HT1080 (cell line): ENCODE measurements around the gene GPR176. TPM values are rescaled to one million over a fixed set of nuclear protein-coding genes. Genes with fewer than 3 reads are reported as not detected.

Experiments
- DNase-seq: peaks from one replicate; pipeline ENCODE4 v3.0.0-alpha.2; 2015; ENCODE audit warnings: low read depth
- total RNA-seq: library from RNA; depleted of rRNA; stranded (reverse); fragments of >200 nt; shearing (Covaris generic); gene quantifications from 2 replicates; pipeline ENCODE4 v1.2.3, GENCODE V29; 2014

GPR176 gene
- total RNA-seq, 1 experiment from 2014 or later, result 58.1 TPM

DNA sequence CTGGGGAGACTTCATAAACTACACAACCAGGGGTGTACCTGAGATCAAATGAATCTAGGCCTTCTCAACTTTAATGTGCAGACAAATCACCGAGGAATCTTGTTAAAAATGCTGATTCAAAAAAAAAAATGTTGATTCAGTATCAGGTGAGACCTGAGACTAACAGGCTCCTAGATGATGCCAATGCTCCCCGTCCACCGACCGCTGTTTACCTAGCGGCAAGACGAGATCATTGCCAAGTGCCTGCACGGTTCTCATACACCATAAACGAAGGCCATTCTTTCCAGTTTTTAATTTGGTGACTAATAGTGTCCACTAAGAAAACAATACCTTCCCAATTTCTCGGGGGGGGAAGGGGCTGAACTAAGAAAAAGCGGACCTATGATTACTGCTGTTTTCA is 134.9 kb downstream of the GPR176 start:
- no peak for DNase-seq

DNA sequence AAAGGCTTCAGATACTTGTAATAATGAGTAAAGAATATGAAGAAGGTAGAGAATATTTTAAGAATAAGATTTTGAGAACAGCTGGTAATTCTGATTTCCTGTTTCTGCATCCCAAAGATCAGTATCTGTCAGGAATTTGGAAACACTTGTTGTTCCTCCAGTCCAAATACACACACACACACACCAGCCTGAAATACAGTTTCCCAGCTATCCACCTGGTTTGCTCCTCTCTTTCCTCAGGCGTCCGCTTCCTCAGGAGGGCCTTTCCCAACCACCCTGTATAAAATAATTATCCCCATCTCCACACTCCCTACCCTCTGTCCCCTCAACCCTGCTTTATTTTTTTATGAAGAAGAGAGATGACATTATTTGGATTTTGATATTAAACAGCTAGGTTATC is 135.4 kb downstream of the GPR176 start:
- no peak for DNase-seq

DNA sequence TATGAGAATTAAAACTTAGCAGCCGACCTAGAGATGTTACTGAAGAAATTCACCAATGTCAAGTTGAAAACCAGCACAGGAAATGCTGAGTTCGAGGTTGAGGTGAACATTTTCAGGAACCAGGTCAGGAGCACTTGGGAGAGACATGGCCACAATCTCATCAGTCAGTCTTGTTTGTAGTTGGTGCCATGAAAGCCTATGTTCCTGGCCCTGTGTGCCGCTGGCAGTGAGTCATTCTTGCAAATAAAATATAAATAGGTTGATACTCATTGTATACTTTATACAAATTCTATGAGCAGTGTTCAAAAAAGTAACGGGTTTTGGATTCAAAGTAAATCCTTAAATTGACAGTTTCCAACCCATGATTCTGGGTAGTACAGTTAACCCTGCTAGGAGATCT is 135.9 kb downstream of the GPR176 start:
- DNase-seq, result no peak

DNA sequence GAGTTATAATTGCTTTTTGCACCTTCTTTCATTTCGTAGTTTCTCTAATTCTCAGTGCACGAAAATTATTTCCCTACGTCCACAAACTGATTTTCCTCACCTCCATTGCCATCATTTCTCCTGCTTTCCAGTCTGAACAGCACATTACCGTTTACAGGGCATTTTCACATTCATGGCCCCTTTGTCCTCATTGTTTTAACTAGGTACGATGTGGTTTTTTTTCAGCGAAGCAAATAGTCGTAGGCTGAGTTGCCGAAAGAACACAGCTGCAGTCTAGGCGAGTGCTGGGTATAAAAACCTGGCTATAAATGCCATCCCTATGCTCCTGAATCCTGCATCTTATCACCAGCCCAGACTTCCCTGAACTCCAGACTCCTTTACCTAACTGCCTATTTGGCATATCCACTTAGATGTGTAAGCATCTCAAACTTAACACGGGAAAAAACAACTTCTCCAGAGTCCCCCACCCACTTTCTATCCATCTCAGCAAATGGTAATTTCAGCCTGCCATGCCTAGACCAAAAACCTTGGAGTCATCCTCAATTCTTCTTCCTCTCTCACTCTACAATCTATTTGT is 136.7 kb downstream of the GPR176 start:
- no peak for DNase-seq

DNA sequence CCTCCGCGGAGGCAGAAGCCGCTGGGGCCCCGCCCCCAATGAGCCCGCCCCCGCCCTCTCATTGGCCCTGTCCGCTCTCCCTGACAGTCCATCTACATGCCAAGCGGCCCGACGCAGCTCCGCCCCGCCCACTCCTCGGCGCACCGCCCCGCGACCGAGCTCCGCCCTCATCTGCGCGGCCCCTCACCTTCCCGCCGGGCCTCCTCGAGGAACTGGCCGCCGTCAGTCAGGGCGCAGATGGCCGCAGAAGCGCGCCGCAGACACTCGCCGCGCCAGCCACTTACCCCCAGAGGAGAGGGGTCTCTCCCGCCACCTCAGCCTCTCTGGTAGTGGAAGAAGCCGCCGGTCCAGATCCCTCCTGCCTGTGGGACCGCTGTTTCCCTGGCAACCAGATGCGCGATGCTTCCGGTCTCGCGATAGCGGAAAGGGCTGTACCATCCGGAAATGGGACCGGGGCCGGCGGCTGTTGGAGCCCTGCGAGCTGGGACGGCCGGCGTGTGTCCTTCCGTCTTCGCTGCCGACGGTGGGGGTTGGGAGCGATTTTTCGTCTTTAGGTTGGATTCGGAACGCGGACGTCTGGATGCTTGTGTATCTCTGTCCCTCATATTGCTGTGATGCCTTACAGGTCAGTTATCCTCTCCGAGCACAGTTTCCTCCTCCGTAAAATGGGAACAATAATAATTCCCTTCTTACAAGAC is 137.5 kb downstream of the GPR176 start, which contains the start of gene FSIP1:
FSIP1 (minus strand) TSS at position 401 of the 698 bp plus-strand sequence. CDS start 6,317 bp downstream, outside the sequence.
- DNase-seq, result peak; percentile 95

DNA sequence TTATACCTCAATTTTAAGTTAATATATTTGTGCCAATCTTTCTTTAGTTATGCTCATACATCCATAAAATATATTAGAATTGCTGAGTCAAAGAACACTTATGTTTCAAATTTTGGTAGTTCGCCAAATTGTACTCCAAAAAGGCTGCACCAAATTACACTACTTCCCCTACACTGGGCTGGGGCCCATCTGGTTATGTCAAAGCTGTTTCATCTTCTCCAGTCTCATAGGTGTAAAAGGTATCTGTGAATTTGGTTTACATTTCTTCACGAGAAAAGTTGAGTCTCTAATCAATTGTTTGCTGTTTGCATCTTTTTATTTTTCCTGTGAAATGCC is 138.1 kb downstream of the GPR176 start:
- no peak for DNase-seq

DNA sequence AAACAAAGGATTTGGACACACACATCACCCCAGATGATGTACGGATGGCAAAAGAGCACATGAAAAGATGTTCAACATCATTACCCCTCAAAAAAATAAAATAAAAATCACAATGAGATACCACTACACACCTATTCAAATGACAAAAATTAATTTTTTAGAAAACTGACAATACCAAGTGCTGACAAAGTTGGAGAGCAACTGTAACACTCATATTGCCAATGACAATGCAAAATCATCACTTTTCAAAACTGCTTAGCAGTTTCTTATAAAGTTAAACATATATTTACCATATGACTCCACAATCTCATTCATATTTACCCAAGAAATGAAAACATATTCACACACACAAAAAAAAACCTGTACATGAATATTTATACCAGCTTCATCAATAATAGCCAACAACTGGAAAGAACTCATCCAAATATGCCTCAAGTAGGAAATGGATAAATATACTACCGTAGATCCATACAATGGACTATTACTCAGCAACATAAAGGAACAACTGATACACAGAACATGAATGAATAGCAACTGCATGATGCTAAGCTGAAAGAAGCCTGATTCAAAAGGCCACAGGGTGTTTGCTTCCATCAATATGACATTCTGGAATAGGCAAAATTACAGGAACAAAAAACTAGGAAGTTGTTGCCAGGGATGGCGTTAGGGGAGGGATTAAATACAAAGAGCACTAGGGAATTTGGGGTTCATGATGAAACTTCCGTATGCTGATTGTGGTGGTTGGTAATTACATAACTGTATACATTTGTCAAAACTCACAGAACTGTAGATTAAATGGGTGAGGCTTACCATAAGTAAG is 138.7 kb downstream of the GPR176 start:
- no peak for DNase-seq

DNA sequence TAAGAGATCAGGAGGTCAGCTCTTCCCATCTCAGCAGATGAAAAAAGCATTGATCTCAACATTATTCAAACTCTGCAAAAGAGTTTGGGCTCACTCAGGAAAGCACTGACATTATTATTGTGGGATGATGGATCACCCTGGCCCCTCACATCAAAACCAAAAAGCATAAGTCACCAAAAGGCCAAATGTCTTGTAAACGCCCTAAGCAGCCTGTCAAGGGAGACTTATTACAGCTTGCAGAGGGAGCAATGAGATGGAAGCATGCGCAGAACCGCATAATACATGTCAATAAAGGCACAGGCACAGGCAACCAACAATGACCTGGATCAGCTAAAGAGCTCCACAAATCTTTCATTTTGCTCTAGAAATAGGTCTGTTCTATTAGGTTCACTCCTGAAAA is 142.0 kb downstream of the GPR176 start:
- no peak for DNase-seq

DNA sequence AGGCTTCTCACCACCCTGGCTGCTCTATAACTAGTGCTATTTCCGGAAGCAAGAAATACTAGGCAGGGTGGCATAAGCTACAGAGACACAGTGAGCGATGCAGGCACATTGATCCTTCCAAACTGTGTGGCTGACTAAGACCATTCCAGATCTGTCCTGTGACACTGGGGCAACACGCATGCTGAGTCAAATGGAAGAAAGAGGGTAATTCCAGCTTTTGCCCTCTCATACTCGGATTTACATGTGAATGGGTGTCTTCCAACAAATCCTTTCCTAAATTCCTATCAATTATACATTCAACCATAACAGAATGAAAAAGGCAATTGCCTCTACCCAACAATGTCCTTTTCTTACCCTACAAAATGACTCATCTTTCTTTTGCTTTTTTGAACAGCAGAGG is 142.6 kb downstream of the GPR176 start:
- DNase-seq, result no peak

DNA sequence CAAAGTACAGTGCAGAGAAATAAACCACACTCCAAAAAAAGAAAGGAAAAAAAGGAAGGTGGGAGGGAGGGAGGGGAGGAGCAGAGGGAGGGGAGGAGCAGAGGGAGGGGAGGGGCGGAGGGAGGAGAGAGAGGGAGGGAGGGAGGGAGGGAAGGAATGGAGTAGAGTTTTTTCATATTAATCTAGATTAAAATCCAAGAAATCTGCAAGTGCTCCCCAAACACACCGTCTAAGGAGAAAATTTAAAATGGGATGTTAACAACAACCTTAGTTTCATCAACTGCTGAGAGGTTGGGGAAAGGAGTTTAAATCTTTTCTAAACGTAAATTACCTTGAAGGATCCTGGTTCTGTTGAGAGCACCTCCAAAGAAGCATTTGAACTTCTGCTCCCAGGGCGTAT is 144.0 kb downstream of the GPR176 start:
- no peak for DNase-seq

DNA sequence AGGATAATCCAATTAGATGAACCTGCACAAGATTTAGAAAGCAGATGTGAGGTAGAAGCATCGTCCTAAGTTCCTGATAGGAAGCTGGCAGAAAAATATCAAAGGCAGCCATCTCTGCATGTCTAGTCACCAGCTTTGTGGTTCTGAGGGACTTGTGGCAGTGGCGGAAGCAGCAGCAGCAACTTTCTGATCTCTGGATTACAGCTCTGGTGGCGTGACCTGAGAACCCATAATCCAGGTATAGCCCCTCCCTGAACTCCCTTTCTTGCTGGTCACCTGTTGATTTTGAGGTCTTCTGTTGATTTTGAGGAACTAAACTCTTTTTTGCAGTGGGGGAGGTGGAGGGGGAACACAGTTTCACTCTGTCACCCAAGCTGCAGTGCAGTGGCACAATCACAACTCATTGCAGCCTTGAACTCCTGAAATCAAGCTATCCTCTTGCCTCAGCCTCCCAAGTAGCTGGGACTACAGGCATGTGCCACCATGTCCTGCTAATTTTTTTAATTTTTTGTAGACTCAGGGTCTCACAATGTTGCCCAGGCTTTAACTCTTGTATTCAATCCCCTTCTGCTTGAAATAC is 145.3 kb downstream of the GPR176 start:
- DNase-seq, result no peak

DNA sequence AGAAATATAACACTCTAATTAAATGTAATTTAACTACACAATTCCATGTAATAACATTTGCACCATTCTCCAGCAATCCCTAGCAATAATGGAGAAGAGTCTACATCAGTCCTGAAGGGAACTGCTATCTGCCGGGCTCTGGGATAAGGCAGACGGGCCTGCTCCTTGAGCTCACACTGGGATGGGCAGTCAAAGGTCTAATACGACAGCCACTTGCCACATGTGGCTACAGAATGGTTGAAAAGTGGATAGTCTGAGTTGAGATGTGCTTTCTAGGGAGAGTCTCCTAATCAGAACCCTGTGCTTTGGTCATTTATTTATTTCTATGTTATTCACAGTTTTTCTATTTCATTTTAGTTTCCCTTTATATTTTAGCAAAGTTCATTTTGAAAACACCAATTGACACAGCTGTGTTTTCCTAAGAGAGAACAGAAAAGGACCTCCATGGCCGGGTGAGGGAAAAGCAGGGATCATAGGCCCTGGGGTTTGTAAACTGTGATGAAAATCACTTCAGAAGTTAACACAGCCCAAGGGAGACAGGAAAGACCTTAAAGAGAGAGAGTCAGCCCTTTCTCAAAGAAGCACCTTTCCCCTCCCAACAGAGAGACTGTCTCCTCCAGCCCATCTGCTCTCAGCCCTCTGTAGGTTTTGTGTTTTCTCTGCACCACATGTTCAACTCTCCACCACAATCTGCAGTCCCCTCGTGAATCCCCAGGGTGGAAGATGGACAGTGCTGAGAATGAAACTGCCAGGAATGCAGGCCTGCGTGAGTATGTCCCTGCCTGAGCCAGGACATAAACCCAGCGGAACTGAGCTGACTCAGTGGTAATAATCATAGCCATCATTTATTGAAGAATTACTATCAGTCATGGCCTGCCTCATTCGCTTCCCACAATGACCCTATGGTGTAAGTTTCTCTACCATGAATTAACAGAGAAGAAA is 149.0 kb downstream of the GPR176 start:
- peak; percentile 38 for DNase-seq

DNA sequence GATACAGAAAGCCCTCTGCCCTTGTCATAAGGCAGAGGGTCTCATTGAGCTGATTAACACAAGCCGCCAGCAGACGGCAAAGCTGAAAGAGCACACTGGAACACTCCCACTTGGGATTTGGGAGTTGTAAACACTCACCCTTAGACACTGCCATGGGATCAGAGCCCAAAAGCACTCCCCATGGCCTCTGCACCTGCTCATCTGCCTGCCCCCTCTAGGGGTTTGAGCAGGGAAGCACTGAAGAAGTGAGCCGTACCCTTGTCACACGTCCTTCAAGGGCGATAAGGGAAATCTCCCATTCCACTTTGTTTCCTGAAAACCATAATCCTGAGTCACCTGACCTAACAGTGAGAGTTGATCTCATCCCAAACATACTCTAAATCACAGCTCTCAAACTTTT is 152.1 kb downstream of the GPR176 start:
- DNase-seq, result no peak

DNA sequence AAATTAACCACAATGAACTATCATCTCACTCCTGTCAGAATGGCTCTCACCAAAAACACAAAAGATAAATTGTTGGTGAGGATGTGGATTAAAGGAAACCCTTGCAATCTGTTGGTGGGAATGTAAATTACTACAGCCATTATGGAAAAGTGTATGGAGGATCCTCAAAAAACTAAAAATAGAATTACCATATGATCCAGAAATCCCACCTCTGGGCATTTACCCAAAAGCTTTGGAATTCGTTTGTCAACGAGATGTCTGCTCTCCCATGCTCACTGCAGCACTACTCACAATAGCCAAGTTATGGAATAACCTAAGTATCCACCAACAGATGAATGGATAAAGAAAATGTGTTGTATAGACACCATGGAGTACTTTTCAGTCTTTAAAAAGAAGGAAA is 159.1 kb downstream of the GPR176 start:
- DNase-seq, result no peak

DNA sequence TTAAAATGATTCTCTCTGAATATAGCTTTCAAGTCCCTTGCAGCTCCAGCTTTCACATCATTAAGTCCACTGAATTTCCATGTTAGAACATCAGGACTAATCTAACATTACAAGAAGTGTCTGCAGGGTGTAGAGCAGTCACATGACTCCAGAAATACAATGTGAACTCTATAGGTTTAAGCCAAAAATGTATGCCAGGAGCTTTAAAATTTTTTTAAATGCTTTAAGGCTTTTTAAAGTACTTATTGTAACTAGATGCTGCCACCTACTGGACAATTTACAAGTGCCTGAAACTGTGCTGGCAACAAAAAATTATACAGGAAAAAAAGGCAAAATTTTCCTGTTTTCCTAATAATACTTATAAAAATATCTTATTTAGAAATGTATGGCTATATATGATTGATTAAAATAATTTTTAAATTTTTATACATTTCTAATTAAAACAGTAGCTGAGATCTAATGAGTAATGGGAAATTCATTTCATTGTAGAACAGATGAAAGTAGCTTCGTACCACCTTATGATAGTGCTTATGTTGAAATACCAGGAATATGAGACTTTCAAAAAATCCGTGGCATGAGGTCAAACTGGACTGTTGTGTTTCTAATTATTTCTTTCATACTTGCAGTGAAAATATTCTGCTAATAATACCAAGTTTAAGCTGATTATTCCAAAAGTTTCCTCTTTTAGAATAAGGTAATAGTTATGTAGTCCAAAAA is 163.1 kb downstream of the GPR176 start:
- DNase-seq, result peak; percentile 52

DNA sequence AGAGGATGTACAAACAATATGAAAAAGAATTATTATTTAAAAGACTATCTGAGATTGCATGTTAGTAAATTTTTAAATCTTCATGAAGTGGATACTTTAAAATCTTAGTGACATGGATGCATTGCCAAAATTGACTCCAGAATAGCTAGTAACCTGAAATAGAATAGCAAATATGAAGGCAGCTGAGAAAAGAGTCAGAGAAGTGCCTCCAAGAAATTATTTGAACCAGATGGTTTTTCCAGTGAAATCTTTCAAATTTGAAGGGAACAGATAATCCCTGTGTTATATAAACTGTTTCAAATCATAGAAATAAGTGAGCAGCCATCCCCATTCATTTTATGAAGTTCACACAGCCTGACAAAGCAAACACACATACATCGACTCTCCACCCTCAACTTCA is 167.1 kb downstream of the GPR176 start:
- DNase-seq, result no peak

DNA sequence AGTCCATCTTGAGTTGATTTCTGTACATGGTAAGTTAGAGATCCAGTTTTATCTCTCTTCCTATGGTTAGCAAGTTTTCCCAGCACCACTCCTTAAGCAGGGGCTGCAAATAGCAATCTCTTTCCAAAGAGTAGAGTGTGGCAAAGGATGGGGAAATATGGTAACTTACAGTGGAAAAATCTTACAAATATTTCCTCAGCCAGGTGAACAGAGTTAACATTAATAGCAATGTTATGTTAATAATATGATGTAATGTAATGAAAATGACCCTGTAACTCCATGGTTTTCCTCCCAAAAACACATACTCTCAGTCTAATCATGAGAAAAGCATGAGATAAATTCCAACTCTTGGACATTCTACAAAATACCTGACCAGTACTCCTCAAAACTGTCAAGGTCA is 167.8 kb downstream of the GPR176 start:
- no peak for DNase-seq
